Frontal cortex (tissue), 4 donors: Measurements from ENCODE around the gene ODAD3. TPM values are rescaled to one million over a fixed set of nuclear protein-coding genes. Genes with fewer than 3 reads are reported as not detected.
"Not testable (repeated sequence)": the region's sequence is repeated elsewhere in the genome, so short reads cannot be mapped to it uniquely, and the experiment has no call there.

Source experiments
- DNase-seq, 2 donors: peaks; one replicate each; pipeline ENCODE4 v3.0.0; 2012; ENCODE audit warnings: low spot score in 2 of 2
- FAIRE-seq: peaks from 2 replicates; lab custom pipeline; 2012; peaks lifted over from hg19 to GRCh38; lab: Jason Lieb, UNC
- total RNA-seq: library from RNA; depleted of rRNA; stranded (reverse); fragments of >200 nt; gene quantifications from one replicate; pipeline ENCODE4 v1.2.3, GENCODE V29; 2014
- donor health status: control.
- donor health status: control.
- donor health status: control.

ODAD3 gene
- total RNA-seq, 1 donor from 2014 or later, result 0.41 TPM

- DNase-seq (no peak), FAIRE-seq (no peak)
Measured at GRCh38 chr19:11416346-11417052, 18.4 kb downstream of the ODAD3 start.

- FAIRE-seq, result no peak
Measured at GRCh38 chr19:11414544-11414943, 20.4 kb downstream of the ODAD3 start.

DNA sequence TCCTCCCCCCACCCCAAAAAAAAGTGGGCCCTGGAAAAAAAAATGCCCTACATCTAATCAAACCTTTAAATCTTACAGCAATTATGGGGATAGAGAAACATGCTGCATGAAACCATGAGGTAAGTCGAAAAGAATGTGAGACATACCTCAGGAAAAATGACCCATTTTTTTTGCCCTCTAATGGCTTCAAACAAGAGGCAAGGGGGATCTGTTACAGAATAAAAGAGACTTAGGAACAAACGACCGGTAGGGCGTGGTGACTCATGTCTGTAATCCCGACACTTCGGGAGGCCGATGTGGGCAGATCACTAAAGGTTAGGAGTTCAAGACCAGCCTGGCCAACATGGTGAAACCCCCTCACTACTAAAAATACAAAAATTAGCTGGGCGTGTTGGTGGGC, 24.2 kb downstream of the ODAD3 start:
- FAIRE-seq, result no peak
- DNase-seq, result no peak

More at GRCh38 chr19:11414544-11414943, 20.4 kb downstream of the ODAD3 start:
- DNase-seq, result no peak

DNA sequence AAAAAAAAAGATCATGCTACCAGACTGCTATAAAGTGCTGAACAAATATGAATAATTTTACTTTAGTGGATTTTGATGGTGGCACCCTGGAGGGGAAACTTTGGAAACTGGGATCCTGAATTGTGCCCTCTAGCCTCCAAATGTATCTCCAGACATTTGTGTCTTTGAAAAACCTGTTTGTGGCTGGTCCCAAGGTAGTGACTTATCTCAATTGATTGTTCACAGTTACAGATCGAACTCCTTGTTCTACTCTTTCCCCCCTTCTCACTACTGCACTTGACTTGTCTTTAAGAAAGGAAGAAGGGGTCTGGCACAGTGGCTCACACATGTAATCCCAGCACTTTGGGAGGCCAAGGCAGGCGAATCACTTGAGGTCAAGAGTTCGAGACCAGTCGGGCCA, 26.3 kb downstream of the ODAD3 start:
- DNase-seq (no peak), FAIRE-seq (no peak)

- FAIRE-seq, result not testable (repeated sequence)
Measured at GRCh38 chr19:11406703-11407236, 28.2 kb downstream of the ODAD3 start.

DNA sequence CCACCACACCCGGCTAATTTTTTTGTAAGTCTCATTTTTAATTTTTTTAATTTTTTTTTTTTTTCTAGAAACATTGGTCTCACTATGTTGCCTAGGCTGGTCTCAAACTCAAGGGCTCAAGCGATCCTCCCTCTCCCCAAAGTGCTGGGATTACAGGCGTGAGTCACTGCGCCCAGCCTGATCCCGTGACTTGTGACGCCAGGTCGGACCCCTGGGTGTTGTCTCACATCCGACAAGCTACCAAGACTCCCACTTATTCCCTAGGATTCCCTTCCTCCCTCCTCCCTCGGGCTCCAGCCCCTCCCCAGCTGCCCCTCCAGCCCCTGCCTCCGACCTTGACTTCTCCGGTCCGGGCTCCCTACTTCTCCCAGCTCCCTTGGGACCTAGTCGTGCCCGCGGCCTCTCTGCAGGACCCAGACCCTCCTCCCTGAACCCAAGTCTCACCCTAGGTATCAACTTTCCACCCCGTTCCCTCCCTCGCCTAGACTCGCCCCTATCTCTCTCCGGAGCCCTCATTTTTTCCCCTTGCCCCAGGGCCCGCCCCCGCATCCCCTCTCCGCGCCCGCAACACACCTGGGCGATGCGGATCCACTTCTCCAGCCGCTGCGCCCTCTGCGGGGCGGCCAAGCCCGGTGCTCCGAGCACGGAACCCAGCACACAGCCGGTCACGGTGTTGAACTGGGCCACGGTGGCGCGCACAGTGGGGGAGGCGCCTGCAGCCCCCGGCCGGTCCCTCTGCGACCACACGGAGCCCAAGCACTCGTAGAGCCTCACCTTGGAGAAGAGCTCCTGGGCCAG, 28.9 kb downstream of the ODAD3 start:
- no peak for FAIRE-seq
- DNase-seq, result no peak

More at GRCh38 chr19:11406703-11407236, 28.2 kb downstream of the ODAD3 start:
- DNase-seq, result not testable (repeated sequence)

DNA sequence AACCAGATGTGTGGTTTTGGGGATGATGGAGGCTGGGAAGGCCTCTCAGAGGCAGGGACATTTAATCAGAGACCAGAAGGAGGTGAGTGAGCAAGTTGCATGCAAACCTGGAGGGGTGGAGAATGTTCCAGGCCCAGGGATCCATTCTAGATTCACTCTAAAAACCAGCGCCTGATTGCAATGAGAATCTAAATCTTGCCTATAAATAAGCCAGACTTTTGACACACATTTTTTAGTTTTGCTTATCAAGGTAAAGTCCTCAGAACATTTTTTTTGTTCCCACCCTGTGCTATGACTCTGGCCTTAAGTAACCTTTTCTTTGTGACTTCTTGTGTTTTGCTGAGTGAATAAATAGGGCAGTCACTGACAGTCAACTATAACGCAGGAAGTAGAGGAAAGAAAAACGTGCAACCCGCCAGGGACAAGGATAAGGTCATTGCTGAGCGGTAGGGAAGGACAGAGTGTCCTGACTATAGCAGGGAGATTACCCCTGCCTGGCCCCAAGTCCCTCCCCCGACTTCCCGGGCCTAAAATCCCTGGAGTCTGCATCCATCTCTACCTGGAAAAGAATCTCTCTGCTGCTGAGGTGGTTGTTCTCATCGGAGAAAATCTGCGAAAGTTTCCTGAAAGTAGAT, 30.2 kb downstream of the ODAD3 start:
- FAIRE-seq, result no peak
- DNase-seq, result no peak

- FAIRE-seq (no peak), DNase-seq (no peak)
Measured at GRCh38 chr19:11401808-11402543, 32.9 kb downstream of the ODAD3 start.

GRCh38 chr19:11400798-11401197, 34.1 kb downstream of the ODAD3 start:
- FAIRE-seq (no peak), DNase-seq (no peak)

DNA sequence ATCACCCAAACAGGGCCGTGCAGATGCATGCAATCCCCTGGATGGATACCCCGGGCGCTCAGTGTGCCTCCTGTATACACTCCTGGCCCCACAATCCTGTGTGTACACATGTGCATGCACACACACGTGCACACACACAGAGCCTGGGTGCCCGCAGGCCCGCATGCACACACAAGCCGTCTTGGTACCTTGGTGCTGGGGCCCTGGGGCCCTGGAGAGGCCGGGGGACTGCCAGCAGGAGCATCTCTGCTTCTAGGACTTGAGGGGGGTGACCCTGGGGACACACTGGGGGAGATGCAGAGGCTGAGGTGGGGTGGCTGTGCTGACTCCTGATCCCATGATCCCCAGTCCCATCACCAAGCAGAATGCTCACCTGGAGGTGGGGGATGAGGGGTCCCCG, 35.3 kb downstream of the ODAD3 start:
- DNase-seq (no peak), FAIRE-seq (no peak)

GRCh38 chr19:11397089-11397610, 37.8 kb downstream of the ODAD3 start:
- FAIRE-seq, result no peak
- no peak for DNase-seq

- no peak for FAIRE-seq
- DNase-seq, result no peak
Measured at GRCh38 chr19:11390933-11391680, 43.8 kb downstream of the ODAD3 start.

- DNase-seq (no peak), FAIRE-seq (no peak)
Measured at GRCh38 chr19:11390359-11390758, 44.6 kb downstream of the ODAD3 start.

DNA sequence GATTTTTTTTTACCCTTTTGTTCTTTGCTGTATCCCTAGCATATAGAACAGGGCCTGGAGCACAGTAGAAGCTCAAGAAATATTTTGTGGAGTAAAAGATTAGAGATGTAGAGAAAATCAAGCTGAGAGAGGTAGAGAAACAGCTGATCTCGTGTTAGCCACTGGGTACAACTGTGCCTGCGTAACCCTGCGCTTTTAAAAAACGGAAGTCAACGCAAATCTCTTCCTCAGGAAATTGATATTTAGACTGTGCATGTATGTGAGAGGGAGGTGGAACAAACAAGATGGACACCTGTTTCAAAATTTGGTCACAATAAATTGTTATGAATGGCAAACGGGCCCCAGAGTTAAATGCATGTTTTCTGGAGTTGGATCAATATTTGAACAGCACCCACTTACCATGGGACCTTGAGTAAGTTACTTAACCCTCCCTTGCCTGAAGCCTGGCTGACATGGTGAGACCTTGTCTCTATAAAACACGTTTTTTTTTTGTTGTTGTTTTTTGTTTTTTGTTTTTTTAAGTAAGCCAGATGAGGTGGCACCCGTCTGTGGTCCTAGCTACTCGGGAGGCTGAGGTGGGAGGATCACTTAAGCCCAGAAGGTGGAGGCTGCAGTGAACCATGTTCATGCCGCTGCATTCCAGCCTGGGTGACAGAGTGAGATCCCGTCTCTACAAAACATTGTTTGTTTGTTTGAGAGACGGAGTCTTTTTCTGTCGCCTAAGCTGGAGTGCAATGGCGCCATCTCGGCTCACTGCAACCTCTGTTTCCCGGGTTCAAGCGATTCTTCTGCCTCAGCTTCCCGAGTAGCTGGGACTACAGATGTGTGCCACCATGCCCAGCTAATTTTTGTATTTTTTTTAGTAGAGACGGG, 47.5 kb downstream of the ODAD3 start:
- no peak for FAIRE-seq
- DNase-seq, result no peak

GRCh38 chr19:11384778-11385129, 50.2 kb downstream of the ODAD3 start:
- DNase-seq, result no peak
- FAIRE-seq, result no peak

DNA sequence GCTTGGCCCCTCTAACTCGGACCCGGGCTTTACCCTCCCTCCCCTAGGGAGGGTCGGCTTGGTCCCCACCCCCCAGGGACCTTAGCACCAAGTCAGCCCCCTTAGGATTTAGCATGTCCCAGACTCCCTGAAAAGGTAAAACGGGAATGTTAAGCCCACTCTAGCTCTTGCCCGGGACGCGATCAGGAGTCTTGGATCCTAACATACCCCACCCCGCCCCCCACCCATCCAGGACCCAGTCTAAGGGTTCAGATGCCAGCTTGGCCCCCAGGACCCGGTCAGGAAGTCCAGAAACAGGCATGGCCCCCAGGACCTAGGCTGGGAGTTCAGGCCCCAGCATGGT, 51.2 kb downstream of the ODAD3 start:
- FAIRE-seq (no peak), DNase-seq (no peak)

DNA sequence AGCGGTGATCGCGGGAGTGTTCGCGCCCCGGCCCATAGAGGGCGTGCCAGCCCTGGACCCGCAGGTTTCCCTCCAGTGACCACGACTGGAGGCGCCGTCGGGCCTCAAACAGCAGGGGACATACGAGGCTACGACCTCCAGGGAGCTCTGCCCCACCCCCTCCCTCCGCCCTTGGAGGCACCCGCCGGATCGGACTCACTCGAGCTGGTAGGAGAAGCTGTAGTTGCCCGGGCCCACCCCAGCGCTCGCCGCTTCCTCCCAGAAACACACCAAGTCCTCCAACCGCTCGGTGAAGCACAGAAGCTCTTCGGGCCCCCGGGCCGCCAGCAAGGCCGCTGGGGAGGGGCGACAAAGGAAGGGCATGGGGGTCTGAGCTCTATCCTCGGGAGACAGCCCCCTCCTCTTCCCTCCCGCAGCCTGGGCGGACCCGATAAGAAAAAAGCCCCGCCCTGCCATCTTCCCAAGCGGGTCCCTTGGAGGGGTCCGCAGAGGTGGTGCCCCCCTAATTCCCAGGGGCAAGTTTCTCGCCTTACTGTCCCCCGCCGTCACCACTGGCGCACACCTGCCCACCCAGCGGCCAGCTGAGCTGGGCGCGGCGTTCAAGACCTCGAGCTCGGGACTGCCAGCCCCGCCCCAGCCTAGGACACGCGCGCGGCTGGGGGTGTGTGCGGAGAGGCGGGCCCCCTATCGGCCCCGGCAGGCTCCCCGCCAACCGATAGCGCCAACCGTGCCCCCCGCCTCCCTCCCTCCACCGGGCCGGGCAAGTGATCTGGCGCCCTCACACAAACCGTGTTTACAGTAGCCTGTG, 51.8 kb downstream of the ODAD3 start:
- FAIRE-seq (no peak), DNase-seq (no peak)
